Peyer's patch (tissue), 4 donors: ENCODE results near the gene ISCA2. TPM values are rescaled to one million over a fixed set of nuclear protein-coding genes. Genes with fewer than 3 reads are reported as not detected.

Source experiments
- DNase-seq, 3 donors: peaks; one replicate each; pipeline ENCODE4 v3.0.0-alpha.2; 2017 to 2019
- H3K27ac ChIP-seq, 4 donors: fragments of 200-600 bp; sonication (generic); one replicate each; pipeline ENCODE4 v1.5.1; 2016 to 2019
- H3K27me3 ChIP-seq, 2 donors: fragments of 200-600 bp; sonication (generic); one replicate each; pipeline ENCODE4 v1.5.1; 2019
- H3K36me3 ChIP-seq, 3 donors: fragments of 200-600 bp; sonication (generic); one replicate each; pipeline ENCODE4 v1.5.1; 2016 to 2019
- H3K4me1 ChIP-seq, 4 donors: fragments of 200-600 bp; sonication (generic); one replicate each; pipeline ENCODE4 v1.5.1; 2016 to 2019
- H3K4me3 ChIP-seq, 4 donors: fragments of 200-600 bp; sonication (generic); 1 replicate in 3 of 4; 2 replicates in 1 of 4; pipeline ENCODE4 v1.5.1; 2016 to 2019; ENCODE audit warnings: mild to moderate bottlenecking in 1 of 4
- H3K9me3 ChIP-seq, 4 donors: fragments of 200-600 bp; sonication (generic); one replicate each; pipeline ENCODE4 v1.5.1; 2016 to 2019; ENCODE audit warnings: mild to moderate bottlenecking in 1 of 4
- CTCF ChIP-seq, 6 experiments: fragments of 450-650 bp in 4 of 6; fragments of 200-600 bp in 2 of 6; sonication (generic) in 1 of 6; IDR thresholded peaks; one replicate each; pipeline ENCODE4 v1.5.1; 2017 to 2019; ENCODE audit warnings: antibody characterized with exemption in 6 of 6, mild to moderate bottlenecking in 3 of 6, moderate library complexity in 1 of 6
- POLR2A ChIP-seq, 2 donors: fragments of 450-650 bp; IDR thresholded peaks; one replicate each; pipeline ENCODE4 v1.5.1; 2017; ENCODE audit warnings: antibody characterized with exemption in 2 of 2, mild to moderate bottlenecking in 2 of 2, moderate library complexity in 2 of 2
- total RNA-seq, 4 donors: library from RNA; depleted of rRNA; stranded (reverse); fragments of >200 nt; gene quantifications; one replicate each; pipeline ENCODE4 v1.1.0, GENCODE V29; 2016

Gene ISCA2
- total RNA-seq, 4 donors from 2014 or later: 11.6 to 18.2 (median 15.8) TPM

- Histone ChIP-seq H3K9me3 (no peaks in the 10 kb centered on the region), H3K4me1 (peaks cover 0 to 11% (median 0%) of the 10 kb centered on the region in 4 donors), H3K27me3 (no peaks in the 10 kb centered on the region), H3K4me3 (no peak overlapping the region), H3K27ac (no peak overlapping the region), H3K36me3 (peaks cover 0 to 65% (median 0%) of the 10 kb centered on the region in 3 donors)
- no peak for DNase-seq
- TF ChIP-seq CTCF (IDR thresholded peaks at IDR 0.05) (no peak), POLR2A (IDR thresholded peaks at IDR 0.05) (no peak)
Observed at GRCh38 chr14:74483321-74483720, 10.2 kb upstream of the ISCA2 start.

GRCh38 chr14:74486164-74486563 lies 7.4 kb upstream of the ISCA2 start:
- DNase-seq: no peak
- H3K27ac ChIP-seq: no peak overlapping the region
- H3K4me1 ChIP-seq: peaks cover 0 to 24% (median 0%) of the 10 kb centered on the region in 4 donors
- no peak for TF ChIP-seq POLR2A (IDR thresholded peaks at IDR 0.05)
- no peak for TF ChIP-seq CTCF (IDR thresholded peaks at IDR 0.05)
- H3K4me3 ChIP-seq: no peak overlapping the region
- no peaks in the 10 kb centered on the region for H3K27me3 ChIP-seq
- no peaks in the 10 kb centered on the region for H3K9me3 ChIP-seq
- H3K36me3 ChIP-seq: peaks cover 0 to 40% (median 0%) of the 10 kb centered on the region in 3 donors

GRCh38 chr14:74488786-74489397 lies 4.7 kb upstream of the ISCA2 start:
- Histone ChIP-seq H3K27ac (no peak overlapping the region), H3K36me3 (peaks cover 0 to 14% (median 0%) of the 10 kb centered on the region in 3 donors), H3K4me3 (no peak overlapping the region), H3K9me3 (no peaks in the 10 kb centered on the region), H3K27me3 (no peaks in the 10 kb centered on the region), H3K4me1 (peaks cover 0 to 36% (median 0%) of the 10 kb centered on the region in 4 donors)
- DNase-seq: no peak
- TF ChIP-seq POLR2A (IDR thresholded peaks at IDR 0.05) (no peak), CTCF (IDR thresholded peaks at IDR 0.05) (no peak)

GRCh38 chr14:74490486-74490885 lies 3.1 kb upstream of the ISCA2 start:
- no peaks in the 10 kb centered on the region for H3K9me3 ChIP-seq
- H3K27me3 ChIP-seq: no peaks in the 10 kb centered on the region
- H3K4me1 ChIP-seq: peaks cover 0 to 44% (median 0%) of the 10 kb centered on the region in 4 donors
- H3K4me3 ChIP-seq: no peak overlapping the region
- no peak for TF ChIP-seq POLR2A (IDR thresholded peaks at IDR 0.05)
- no peak for TF ChIP-seq CTCF (IDR thresholded peaks at IDR 0.05)
- H3K27ac ChIP-seq: no peak overlapping the region
- no peak for DNase-seq
- H3K36me3 ChIP-seq: peaks cover 0 to 1% (median 0%) of the 10 kb centered on the region in 3 donors

- Histone ChIP-seq H3K27me3 (no peaks in the 10 kb centered on the region), H3K9me3 (no peaks in the 10 kb centered on the region), H3K27ac (peak overlapping the region; percentile 35 to 94 (median 92)), H3K4me3 (peak overlapping the region; percentile 91 to 96 (median 94)), H3K4me1 (peaks cover 0 to 34% (median 0%) of the 10 kb centered on the region in 4 donors), H3K36me3 (no peaks in the 10 kb centered on the region)
- TF ChIP-seq CTCF (IDR thresholded peaks at IDR 0.05) (peak in 3 of 6 experiments; percentile 12 to 36 (median 26)), POLR2A (IDR thresholded peaks at IDR 0.05) (no peak)
- peak in 1 of 3 donors; percentile 24 for DNase-seq
Observed at GRCh38 chr14:74491956-74492775, 1.4 kb upstream of the ISCA2 start.
